ENCODE measurements around the gene DKC1.
A peak's percentile ranks its signal among the peaks of the same experiment; 100 is the strongest.
"Not testable (repeated sequence)": the region's sequence is repeated elsewhere in the genome, so short reads cannot be mapped to it uniquely, and the experiment has no call there.

DKC1 gene

GRCh38 chrX:154795016-154795415 lies 32.4 kb downstream of the DKC1 start:
- DNase-seq = no peak

- no peak for DNase-seq
Measured at GRCh38 chrX:154797006-154797405, 34.3 kb downstream of the DKC1 start.

GRCh38 chrX:154799556-154800348 lies 37.1 kb downstream of the DKC1 start:
- peak; percentile 65 for DNase-seq

- no peak for DNase-seq
Measured at GRCh38 chrX:154800478-154801210, 38.0 kb downstream of the DKC1 start.

GRCh38 chrX:154802947-154803346 lies 40.3 kb downstream of the DKC1 start:
- no peak for DNase-seq

- DNase-seq = no peak
Measured at GRCh38 chrX:154804261-154804956, 41.7 kb downstream of the DKC1 start.

- peak; percentile 86 for DNase-seq
Measured at GRCh38 chrX:154804957-154805695, 42.5 kb downstream of the DKC1 start, which contains the start of gene MPP1. Gene MPP1 (minus strand): TSS chrX:154805485. CDS start chrX:154805373, 112 bp downstream.

- no peak for DNase-seq
Measured at GRCh38 chrX:154805696-154806091, 43.0 kb downstream of the DKC1 start.

- DNase-seq = no peak
Measured at GRCh38 chrX:154806837-154807501, 44.3 kb downstream of the DKC1 start.

- no peak for DNase-seq
Measured at GRCh38 chrX:154809939-154810665, 47.4 kb downstream of the DKC1 start.

GRCh38 chrX:154812341-154813101 lies 49.9 kb downstream of the DKC1 start:
- DNase-seq = no peak

GRCh38 chrX:154813801-154814200 lies 51.1 kb downstream of the DKC1 start:
- DNase-seq = no peak

GRCh38 chrX:154815274-154815818 lies 52.7 kb downstream of the DKC1 start:
- DNase-seq = no peak

GRCh38 chrX:154816326-154816898 lies 53.7 kb downstream of the DKC1 start:
- DNase-seq = not testable (repeated sequence)

GRCh38 chrX:154817048-154817618 lies 54.5 kb downstream of the DKC1 start:
- DNase-seq = not testable (repeated sequence)

GRCh38 chrX:154818916-154819770 lies 56.5 kb downstream of the DKC1 start:
- peak; percentile 41 for DNase-seq

- peak; percentile 20 for DNase-seq
Measured at GRCh38 chrX:154819771-154820341, 57.2 kb downstream of the DKC1 start.

GRCh38 chrX:154821523-154821922 lies 58.9 kb downstream of the DKC1 start:
- DNase-seq = no peak

Measured in eye (tissue), 1 donor.